Left renal cortex interstitium (tissue), 4 donors: ENCODE results near the gene PRICKLE2. TPM values are rescaled to one million over a fixed set of nuclear protein-coding genes. Genes with fewer than 3 reads are reported as not detected.

ENCODE experiments used
- DNase-seq, 4 donors: peaks; one replicate each; pipeline ENCODE4 v3.0.0-alpha.2; 2013; ENCODE audit warnings: low read depth in 4 of 4, low spot score in 2 of 4, missing footprints in 1 of 4
- polyA plus RNA-seq, 4 donors: library from polyadenylated mRNA; unstranded; fragments of 120-200 nt; gene quantifications; one replicate each; pipeline ENCODE4 v1.2.1, GENCODE V29; 2013; ENCODE audit not compliant: insufficient read length in 4 of 4

PRICKLE2 gene
- polyA plus RNA-seq, 4 donors = 16.5 to 24.1 (median 19.8) TPM

- DNase-seq = no peak
These were observed 144.0 kb downstream of the PRICKLE2 start for GRCh38 chr3:64081235-64081630.

- DNase-seq = no peak
These were observed 144.5 kb downstream of the PRICKLE2 start for GRCh38 chr3:64080616-64081234.

- no peak for DNase-seq
These were observed 145.7 kb downstream of the PRICKLE2 start for GRCh38 chr3:64079369-64080150.

GRCh38 chr3:64078966-64079365, 146.3 kb downstream of the PRICKLE2 start:
- no peak for DNase-seq

- DNase-seq = no peak
These were observed 150.2 kb downstream of the PRICKLE2 start for GRCh38 chr3:64074895-64075679.

GRCh38 chr3:64074060-64074459, 151.2 kb downstream of the PRICKLE2 start:
- no peak for DNase-seq

- DNase-seq = no peak
These were observed 152.0 kb downstream of the PRICKLE2 start for GRCh38 chr3:64073158-64073761.

GRCh38 chr3:64072126-64072525, 153.1 kb downstream of the PRICKLE2 start:
- no peak for DNase-seq

- DNase-seq = no peak
These were observed 154.6 kb downstream of the PRICKLE2 start for GRCh38 chr3:64070704-64071103.

GRCh38 chr3:64067506-64068346, 157.5 kb downstream of the PRICKLE2 start:
- DNase-seq = no peak

GRCh38 chr3:64064804-64065203, 160.5 kb downstream of the PRICKLE2 start:
- DNase-seq = no peak

- no peak for DNase-seq
These were observed 161.3 kb downstream of the PRICKLE2 start for GRCh38 chr3:64063983-64064438.

GRCh38 chr3:64063207-64063982, 161.9 kb downstream of the PRICKLE2 start:
- DNase-seq = no peak

- no peak for DNase-seq
These were observed 163.6 kb downstream of the PRICKLE2 start for GRCh38 chr3:64061628-64062027.

GRCh38 chr3:64059484-64060175, 165.6 kb downstream of the PRICKLE2 start:
- no peak for DNase-seq

GRCh38 chr3:64058566-64058965, 166.7 kb downstream of the PRICKLE2 start:
- DNase-seq = no peak

GRCh38 chr3:64057231-64057630, 168.0 kb downstream of the PRICKLE2 start:
- no peak for DNase-seq

GRCh38 chr3:64056606-64057180, 168.6 kb downstream of the PRICKLE2 start:
- DNase-seq = no peak
